OCI-M2 (cell line): ENCODE results near the gene OTUD7B.
A peak's percentile ranks its signal among the peaks of the same experiment; 100 is the strongest.

Experiments used
- DNase-seq: peaks from one replicate; lab custom pipeline; 2025; ENCODE audit not compliant: unreplicated experiment; lab: John Stamatoyannopoulos, UW

OTUD7B gene

DNA sequence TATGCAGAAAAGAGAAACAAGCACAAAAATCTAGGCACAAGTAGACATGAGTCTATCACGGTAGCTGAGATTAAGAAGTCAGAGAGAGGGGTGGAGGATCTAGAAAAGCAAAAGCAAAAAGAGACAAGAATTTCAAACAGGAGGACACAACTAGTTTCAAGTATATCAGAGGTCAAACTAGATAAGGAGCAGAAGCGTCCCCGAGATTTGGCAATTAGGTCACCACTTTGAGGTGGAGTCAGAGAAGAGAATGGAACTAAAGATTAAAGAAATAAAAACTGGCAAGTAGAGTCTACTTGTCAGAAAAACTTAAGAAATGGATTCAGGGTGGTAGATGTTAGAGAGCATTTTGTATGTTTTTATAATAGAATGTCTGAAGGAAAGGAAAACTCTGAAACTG, 85.2 kb downstream of the OTUD7B start:
- DNase-seq = no peak

DNA sequence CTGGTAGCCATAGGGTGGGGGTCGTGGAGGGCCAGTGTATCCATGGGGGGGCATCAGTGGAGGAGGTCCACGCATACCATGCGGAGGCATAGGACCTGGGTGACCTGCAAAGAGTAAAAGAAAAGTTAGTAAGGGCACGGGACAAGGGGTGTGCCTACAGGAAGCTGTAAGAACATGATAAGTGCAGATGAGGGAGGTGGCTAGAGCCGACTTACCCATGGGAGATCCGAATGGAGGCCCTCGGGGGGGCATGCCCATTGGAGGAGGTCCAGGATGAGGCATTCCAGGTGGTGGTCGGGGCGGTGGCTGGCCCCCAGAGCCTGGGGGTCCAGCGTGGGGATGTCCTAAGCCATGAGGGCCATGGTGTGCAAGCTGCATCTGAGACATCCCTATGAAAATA, 86.9 kb downstream of the OTUD7B start:
- DNase-seq = no peak

DNA sequence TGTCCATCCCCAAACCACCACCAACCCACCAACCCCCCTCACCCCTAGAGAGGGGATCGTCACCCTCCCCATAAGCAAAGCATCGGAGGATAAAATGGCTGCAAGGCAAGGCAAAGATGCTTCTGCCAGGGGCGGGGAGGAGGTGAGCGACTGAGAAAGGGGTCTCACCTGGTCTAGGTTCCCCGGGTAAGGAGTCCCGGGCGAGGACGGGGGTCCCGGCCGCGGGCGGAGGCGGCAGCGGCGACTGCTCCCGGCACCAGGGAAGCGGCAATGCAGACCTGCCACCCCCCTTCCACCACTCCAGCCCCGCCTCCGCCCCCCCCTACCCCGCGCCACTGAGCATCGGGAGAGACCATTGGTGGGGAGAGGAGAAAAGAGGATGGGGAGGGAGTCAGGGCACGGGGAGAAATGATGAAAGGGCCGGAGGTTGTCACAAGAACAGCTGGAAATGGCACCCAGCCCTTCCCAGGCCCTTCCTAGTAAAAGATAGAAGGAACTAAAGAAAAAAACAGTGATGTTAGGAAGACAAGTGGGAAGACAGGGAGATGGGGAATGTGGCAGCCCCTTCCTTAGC, 92.9 kb downstream of the OTUD7B start, which contains the start of gene SV2A:
Gene SV2A (minus strand): TSS at position 274 of the 574 bp plus-strand sequence. CDS start 4,004 bp downstream, outside the sequence.
- no peak for DNase-seq

DNA sequence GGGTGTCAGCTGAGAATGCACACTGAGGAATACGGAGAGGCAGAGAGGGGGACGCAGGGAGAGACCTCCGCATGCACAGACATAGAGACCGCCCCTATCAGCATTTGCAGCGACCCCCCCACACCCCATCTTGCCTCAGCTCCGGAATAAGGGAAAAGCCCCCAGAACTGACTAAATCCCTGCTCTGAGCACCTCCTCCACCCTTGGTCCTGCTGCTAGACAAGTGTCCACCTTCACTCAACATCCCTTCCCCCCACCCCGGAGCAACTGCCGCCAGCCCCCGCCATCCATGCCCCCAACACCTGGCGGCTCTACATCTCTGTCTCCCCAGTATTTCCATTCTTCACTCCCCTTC, 93.7 kb downstream of the OTUD7B start:
- no peak for DNase-seq

DNA sequence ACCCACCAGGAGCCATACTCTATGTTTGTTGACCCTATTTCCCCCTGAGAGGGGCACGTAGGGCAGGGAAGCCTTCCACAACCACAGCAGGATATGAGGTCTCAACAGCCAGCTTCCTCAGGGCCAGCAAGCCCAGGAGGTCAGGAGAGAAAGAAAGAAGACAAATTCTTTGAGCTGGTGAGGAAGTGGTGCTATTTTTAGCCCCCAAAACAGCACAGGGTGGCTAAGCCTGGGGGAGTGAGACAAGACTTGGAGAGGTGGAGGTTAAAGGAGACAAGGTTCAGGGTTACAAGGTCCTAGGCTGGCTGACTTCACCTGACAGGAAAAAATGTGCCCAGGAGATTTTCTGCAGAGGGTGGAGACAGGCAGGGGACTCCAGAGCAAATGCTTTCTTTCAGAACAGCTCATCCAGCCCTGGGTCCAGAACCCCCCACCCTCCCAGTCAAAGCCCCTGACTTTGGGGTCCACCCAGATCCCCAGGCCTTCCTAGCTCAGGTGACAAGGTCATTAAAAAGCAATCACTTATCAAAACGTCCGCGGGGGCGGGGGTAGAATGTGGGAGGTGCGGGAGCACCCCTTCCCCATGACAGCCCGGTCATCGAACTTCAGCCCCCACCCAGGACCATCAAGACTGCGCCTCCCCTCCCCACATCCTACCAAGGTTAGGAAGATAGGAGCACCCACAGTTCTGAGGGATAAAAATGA, 94.2 kb downstream of the OTUD7B start:
- DNase-seq = no peak

DNA sequence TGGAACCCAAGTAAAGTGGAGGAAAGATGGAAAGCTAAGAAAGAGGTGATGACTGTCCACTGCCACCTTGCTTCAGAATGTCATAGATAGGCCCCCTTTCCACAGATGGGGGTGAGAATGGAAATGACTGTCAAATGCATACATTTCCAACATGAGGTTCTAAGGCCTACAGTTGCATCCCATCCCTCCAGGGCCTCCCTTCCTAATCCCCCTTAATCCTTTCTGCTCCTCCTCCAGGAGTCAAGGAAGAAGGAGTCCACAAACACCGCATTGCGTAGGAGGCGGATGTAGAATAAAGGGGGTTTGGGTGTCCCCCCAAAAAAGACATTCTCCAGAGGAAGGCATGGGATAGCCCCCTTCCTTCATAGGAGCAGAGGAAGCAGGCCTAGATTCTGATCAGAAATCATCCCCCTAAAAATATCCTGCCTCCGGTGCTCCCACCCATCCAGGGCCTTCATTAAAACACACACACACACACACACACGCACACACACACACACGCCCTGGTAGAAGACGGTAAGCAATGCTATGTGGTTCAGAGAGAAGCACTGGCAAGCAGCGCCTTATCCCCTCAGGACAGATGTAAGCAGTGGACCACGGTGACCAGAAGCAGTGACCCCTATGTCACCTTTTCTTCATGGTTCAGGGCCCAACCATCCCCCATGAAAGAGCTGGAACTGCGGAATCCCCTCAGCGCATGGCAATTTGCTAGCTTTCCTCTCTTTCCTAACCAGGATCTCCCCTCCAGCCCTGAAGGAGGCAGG, 94.9 kb downstream of the OTUD7B start:
- no peak for DNase-seq

DNA sequence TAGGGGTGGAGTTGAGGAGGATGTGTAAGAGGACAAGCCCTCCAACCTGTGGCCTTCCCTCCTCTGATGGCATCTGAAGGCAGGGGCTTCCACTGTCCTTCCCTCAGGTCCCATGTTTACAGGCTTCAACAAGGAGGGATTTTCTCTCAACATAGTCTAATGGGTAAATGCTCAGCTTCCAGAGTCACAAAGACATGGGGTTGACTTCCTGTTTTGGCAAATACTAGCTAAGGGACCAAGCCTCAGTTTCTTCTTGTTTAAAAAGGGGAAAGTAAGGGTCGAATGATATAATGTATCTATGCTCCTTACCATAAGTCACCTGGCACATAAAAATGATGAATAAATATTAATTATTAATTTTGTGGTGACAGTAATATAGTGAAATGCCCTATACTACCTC, 96.0 kb downstream of the OTUD7B start:
- DNase-seq = no peak

DNA sequence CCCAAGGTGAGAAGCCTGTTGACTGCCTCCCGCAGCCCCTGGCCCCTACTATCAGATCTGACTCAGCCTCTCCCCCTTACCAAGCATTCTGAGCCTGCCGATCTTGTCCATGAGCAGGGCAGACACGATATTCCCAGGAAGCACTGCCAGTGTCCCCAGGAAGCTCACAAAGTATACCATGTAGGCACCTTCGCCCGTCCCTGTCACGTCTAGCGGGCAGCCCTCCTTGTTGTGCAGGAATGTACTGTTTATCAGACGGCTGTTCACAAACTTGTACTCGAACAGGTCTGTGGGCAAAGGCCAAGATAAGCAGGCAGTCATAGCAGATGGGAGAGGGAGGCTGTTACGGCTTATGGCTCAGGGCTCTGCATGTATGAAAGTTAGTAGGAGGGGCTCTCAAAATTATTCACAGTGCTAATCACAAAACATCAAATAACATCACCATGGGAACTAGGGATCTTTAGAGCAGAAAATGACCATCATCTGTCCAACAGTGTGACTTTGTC, 103.9 kb downstream of the OTUD7B start:
- DNase-seq = no peak

DNA sequence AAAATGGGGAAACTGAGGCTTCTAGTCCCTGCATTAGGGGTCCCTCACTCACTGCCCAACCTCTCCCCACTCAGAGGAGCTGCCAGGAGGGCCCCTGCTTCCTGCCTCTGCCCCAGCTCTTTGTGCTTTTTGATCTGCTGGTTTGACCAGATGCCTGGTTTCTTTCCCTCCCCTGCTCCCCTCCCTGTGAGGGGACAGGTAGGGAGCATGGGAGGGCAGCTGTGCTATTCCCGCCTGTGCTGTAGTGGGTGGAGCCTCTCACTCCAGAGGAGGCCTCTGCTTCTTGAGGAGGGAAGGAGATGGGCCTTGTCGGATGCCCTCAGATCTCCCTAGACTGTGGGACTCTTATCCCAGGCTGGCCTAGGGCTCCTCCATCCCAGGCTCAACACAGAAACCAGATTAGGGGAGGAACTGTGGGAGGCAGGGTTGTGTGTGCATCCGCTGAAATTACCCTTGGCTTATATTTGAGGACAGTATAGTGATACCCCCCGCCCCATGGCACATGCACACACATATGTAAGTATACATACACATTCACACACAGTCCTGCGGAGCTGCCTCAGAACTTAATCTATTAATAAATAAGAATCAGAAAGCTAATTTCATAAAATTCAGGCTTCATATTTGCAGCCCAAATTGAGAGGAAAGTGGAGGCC, 106.6 kb downstream of the OTUD7B start:
- no peak for DNase-seq

DNA sequence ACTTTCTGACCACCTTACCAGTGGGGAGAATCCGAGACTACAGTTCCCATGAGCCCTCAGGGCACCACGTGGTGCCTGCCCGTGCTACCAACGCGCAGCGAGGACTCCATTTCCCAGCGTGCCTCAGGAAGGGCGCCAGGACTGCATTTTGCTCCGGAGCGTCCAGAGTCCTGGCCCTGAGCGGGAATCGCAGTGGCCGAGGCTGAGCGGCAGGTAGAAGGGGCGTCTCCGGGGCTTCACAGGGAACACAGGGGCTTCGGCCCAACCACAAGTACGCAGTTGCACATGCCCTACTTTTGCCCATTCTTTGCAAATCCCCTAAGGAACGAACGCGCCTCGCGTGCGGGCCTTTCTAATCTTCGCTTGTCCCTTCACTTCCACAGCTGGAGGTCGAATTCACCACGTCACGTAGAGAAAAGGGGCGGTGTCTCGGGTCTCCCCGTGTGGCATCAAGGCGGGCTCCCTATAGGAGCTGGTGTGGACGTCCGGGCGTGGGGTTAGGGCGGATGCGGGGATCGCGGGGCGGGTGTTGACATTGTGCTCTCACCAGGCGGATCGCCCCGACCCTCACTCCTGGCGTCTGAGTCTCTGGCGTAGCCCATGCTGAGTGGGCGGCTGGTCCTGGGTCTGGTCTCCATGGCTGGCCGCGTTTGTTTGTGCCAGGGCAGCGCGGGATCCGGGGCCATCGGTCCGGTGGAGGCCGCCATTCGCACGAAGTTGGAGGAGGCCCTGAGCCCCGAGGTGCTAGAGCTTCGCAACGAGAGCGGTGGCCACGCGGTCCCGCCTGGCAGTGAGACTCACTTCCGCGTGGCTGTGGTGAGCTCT, 110.9 kb downstream of the OTUD7B start, which contains the start of gene BOLA1:
Gene BOLA1 (plus strand): TSS at position 109 of the 825 bp plus-strand sequence. CDS start 492 bp downstream, at position 601.
- DNase-seq = peak; percentile 77

DNA sequence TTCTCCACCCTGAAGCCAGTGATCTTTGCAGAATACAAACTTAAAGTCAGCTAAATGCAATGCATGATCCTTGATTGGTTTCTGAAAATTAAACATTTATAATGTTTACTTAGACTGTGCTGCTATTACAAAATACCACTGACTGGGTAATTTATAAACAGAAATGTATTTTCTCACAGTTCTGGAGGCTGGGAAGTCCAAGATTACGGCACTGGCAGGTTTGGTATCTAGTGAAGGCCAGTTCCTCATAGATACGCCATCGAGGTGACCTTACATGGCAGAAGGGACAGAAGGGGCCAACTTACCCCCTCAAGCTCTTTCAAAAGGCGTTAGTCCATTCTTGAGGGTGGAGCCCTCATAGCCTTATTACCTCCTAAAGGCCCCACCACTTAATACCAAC, 114.0 kb downstream of the OTUD7B start:
- DNase-seq = no peak

DNA sequence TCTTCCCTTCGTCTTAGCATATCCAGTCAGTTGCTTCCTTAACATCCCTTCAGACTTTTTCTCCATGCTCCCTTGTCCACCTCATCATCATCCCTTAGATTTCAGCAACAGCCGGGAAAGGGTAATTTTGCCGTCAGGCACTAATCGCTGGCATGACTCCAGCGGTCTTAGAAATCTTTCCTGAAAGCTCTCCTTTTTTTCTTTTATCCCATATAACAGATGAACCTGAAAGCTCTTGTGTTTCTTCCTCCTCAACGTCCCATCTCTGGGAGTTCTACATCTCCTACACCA, 121.6 kb downstream of the OTUD7B start:
- DNase-seq = no peak

DNA sequence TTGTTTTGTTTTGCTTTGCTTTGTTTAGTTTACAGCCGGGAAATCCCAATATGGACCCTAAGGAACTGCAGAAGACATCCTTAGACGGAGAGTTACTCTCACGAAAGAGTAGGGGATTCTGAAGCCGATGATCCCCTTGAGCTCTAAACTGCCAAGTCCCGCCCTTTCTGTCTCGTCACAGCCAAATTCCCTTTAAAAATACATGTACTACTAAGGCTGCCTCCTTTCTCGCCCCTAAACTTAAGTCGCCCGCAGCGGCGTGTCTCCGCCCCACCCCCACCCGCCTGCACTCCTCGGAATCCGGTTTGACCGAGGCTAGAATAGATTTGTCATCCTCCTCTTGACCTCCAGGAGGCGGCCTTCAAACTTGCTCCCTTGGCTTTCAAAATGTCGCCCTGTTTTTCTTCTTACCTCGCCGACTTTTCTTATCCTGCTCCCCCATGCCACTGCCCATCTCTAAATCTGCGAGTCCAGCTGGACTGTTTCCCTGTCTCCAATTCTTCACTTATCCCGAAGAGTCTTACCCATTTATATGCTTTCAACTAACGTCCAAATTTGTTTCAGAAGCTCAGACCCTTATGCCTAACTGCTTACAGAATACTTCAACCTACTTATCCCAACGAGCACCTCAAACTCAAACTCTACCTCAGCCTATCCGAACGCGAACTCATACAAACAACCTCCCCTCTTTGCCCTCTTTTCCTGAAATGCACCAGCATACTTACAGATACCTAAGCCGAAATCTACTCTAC, 122.1 kb downstream of the OTUD7B start:
- peak; percentile 89 for DNase-seq
